K562 (cell line): ENCODE data around the gene ACOT2. TPM values are rescaled to one million over a fixed set of nuclear protein-coding genes. Genes with fewer than 3 reads are reported as not detected.
"Not testable (repeated sequence)": the region's sequence is repeated elsewhere in the genome, so short reads cannot be mapped to it uniquely, and the experiment has no call there.

ENCODE experiments used
- ATAC-seq: fragments of 200-7000 bp; cut with Tn5 transposase; 3 replicates; pipeline ENCODE4 v1.9.1; 2020; ENCODE audit warnings: moderate library complexity
- Bru-seq: library from RNA; stranded (reverse); fragments of 400-500 nt; gene quantifications from one replicate; lab custom pipeline; 2021; lab: Mats Ljungman, UMichigan
- BruChase-seq, 2 experiments: library from RNA; stranded (reverse); fragments of 400-500 nt; gene quantifications; one replicate each; lab custom pipeline; 2021; lab: Mats Ljungman, UMichigan
- BruUV-seq: library from RNA; stranded (reverse); fragments of 400-500 nt; replicated peaks from 2 replicates; lab custom pipeline; 2021; lab: Mats Ljungman, UMichigan
- CTCF ChIA-PET: fragments of 300-600 bp; formaldehyde crosslinking; extraction: SDS; loops from one replicate; lab custom pipeline; 2021; ENCODE audit warnings: low intra/inter-chr PET ratio; lab: Yijun Ruan, JAX
- POLR2A ChIA-PET: fragments of 300-600, 350-650 bp; sonication (Branson Sonifier 250); formaldehyde crosslinking; extraction: SDS; loops from one replicate; lab custom pipeline; 2021; ENCODE audit warnings: antibody characterized with exemption, inconsistent platforms; lab: Yijun Ruan, JAX
- DNase-seq, 4 experiments: peaks; one replicate each; pipeline versions ENCODE4 v3.0.0 to v3.0.0-alpha.2; 2011 to 2018; ENCODE audit warnings: low spot score in 3 of 4, mixed read lengths in 3 of 4; ENCODE audit errors: extremely low read depth in 1 of 4
- FAIRE-seq: peaks from 2 replicates; lab custom pipeline; 2011; peaks lifted over from hg19 to GRCh38; lab: Jason Lieb, UNC
- H2AFZ ChIP-seq: 2 replicates; pipeline ENCODE4 v1.6.0; 2011; ENCODE audit warnings: low read depth, low read length, control low read depth, inconsistent platforms
- H3K27ac ChIP-seq: fragments of 200-600 bp; 3 replicates; pipeline ENCODE4 v1.8.0; 2011; ENCODE audit warnings: low read depth, mild to moderate bottlenecking, control low read depth, inconsistent platforms, low read length, moderate library complexity, mixed read lengths; ENCODE audit errors: extremely low read depth
- H3K27me3 ChIP-seq, 2 experiments: fragments of 300-600 bp in 1 of 2; 2 replicates in 1 of 2; 3 replicates in 1 of 2; pipeline versions ENCODE4 v1.6.0 to v1.8.0; 2011; ENCODE audit warnings: inconsistent platforms in 2 of 2, low read length in 2 of 2, mild to moderate bottlenecking in 1 of 2, mixed read lengths in 1 of 2, moderate library complexity in 1 of 2; ENCODE audit not compliant: control insufficient read depth in 2 of 2, insufficient read depth in 2 of 2
- H3K36me3 ChIP-seq: fragments of 300-600 bp; 3 replicates; pipeline ENCODE4 v1.8.0; 2011; ENCODE audit warnings: mild to moderate bottlenecking, low read length, inconsistent platforms; ENCODE audit not compliant: control insufficient read depth, insufficient read depth
- H3K4me1 ChIP-seq, 2 experiments: fragments of 200-600 bp in 1 of 2; replicated peaks in 1 of 2; 2 replicates in 1 of 2; 3 replicates in 1 of 2; pipeline versions ENCODE4 v1.5.1 to v1.8.0; 2011; ENCODE audit warnings: inconsistent platforms in 2 of 2, low read length in 2 of 2, mild to moderate bottlenecking in 1 of 2, mixed read lengths in 1 of 2, moderate library complexity in 1 of 2; ENCODE audit not compliant: control insufficient read depth in 2 of 2, insufficient read depth in 2 of 2
- H3K4me2 ChIP-seq: 2 replicates; pipeline ENCODE4 v1.6.1; 2011; ENCODE audit warnings: low read length, control low read depth, inconsistent platforms, mixed read lengths; ENCODE audit not compliant: insufficient read depth
- H3K4me3 ChIP-seq: fragments of 200-600 bp; sonication (generic), shearing (Covaris generic); 2 replicates; pipeline ENCODE4 v1.5.1; 2016; ENCODE audit warnings: control low read depth, inconsistent platforms
- H3K79me2 ChIP-seq: fragments of 200-600 bp; 3 replicates; pipeline ENCODE4 v1.8.0; 2011; ENCODE audit warnings: low read length, inconsistent platforms; ENCODE audit not compliant: control insufficient read depth, insufficient read depth
- H3K9ac ChIP-seq, 2 experiments: 2 replicates each; pipeline versions ENCODE4 v1.6.0 to v1.6.1; 2011; ENCODE audit warnings: low read depth in 2 of 2, low read length in 2 of 2, control low read depth in 1 of 2, inconsistent platforms in 1 of 2, mild to moderate bottlenecking in 1 of 2, mixed read lengths in 1 of 2; ENCODE audit not compliant: insufficient read depth in 1 of 2
- H3K9me1 ChIP-seq: one replicate; pipeline ENCODE4 v1.6.0; 2011; ENCODE audit warnings: inconsistent platforms, mild to moderate bottlenecking, low read length, moderate library complexity; ENCODE audit not compliant: control insufficient read depth, insufficient read depth
- H3K9me3 ChIP-seq: replicated peaks from 2 replicates; pipeline ENCODE4 v1.5.1; 2011; ENCODE audit warnings: low read depth, low read length, inconsistent platforms; ENCODE audit not compliant: control insufficient read depth, insufficient read depth
- H4K20me1 ChIP-seq: replicated peaks from 2 replicates; pipeline ENCODE4 v1.6.1; 2011; ENCODE audit warnings: low read length, inconsistent platforms, mixed read lengths; ENCODE audit not compliant: control insufficient read depth, insufficient read depth
- YY1 ChIP-seq, 3 experiments: IDR thresholded peaks; 2 replicates each; pipeline ENCODE4 v1.6.1; 2011; ENCODE audit warnings: low read length in 2 of 3, mild to moderate bottlenecking in 2 of 3, moderate library complexity in 2 of 3, borderline replicate concordance in 1 of 3, control low read depth in 1 of 3, low read depth in 1 of 3; ENCODE audit not compliant: insufficient read depth in 3 of 3, insufficient replicate concordance in 2 of 3, control insufficient read depth in 1 of 3, insufficient read length in 1 of 3; ENCODE audit errors: extremely low read depth in 1 of 3
- ZBTB33 ChIP-seq: sonication (generic); formaldehyde crosslinking; IDR thresholded peaks from 2 replicates; pipeline ENCODE4 v1.8.1; 2023; ENCODE audit warnings: mild to moderate bottlenecking, missing genetic modification reagents
- WGBS: fragments of 100-300 bp; shearing (Covaris generic); methylation state at CpG from one replicate; pipeline ENCODE4 v1.1.6; 2016; ENCODE audit warnings: low coverage, mixed read lengths; ENCODE audit not compliant: insufficient coverage; ENCODE audit errors: missing lambda C conversion rate; 5-methylcytosine and 5-hydroxymethylcytosine counted together
- in situ Hi-C: fragments of 300-500 bp; cut with MboI; formaldehyde crosslinking; loops from 4 replicates; pipeline ENCODE4 v1.15.0; 2018; ENCODE audit warnings: inconsistent platforms, mixed read lengths
- intact Hi-C: fragments of 100-400 bp; cut with micrococcal nuclease; formaldehyde crosslinking; loops from 2 replicates; pipeline ENCODE4 v1.14.2; 2022
- long read RNA-seq, 3 experiments: library from polyadenylated mRNA in 2 of 3; library from RNA in 1 of 3; unstranded in 2 of 3; stranded (forward) in 1 of 3; transcript quantifications; one replicate each; pipeline ENCODE4 v2.0.0, GENCODE V29; 2019 to 2022
- polyA minus RNA-seq, 3 experiments: library from RNA; depleted of rRNA, polyadenylated mRNA; stranded (reverse); fragments of >200 nt; gene quantifications; 2 replicates each; pipeline ENCODE4 v1.2.3, GENCODE V29; 2011
- polyA plus RNA-seq, 8 experiments: library from polyadenylated mRNA; depleted of rRNA in 4 of 8; stranded (reverse) in 5 of 8; unstranded in 3 of 8; fragments of >200 nt; fragmentation: Nextera tagmentation in 2 of 8; fragmentation: Illumina TruSeq in 1 of 8; extraction: Ambion mirVana in 2 of 8; extraction: Trizol in 1 of 8; gene quantifications; 2 replicates each; pipeline versions ENCODE4 v1.2.1 to v1.2.3, GENCODE V29; 2011 to 2014; ENCODE audit warnings: inconsistent platforms in 1 of 8, missing spikeins in 1 of 8
- total RNA-seq, 7 experiments: library from RNA; depleted of rRNA in 6 of 7; stranded (reverse); fragments of >200 nt in 6 of 7; fragmentation: Illumina TruSeq in 2 of 7; extraction: Trizol in 2 of 7; gene quantifications; 2 replicates each; pipeline versions ENCODE4 v1.2.1 to v1.2.3, GENCODE V29; 2011 to 2021; ENCODE audit warnings: low replicate concordance in 1 of 7

Gene ACOT2, protein sequence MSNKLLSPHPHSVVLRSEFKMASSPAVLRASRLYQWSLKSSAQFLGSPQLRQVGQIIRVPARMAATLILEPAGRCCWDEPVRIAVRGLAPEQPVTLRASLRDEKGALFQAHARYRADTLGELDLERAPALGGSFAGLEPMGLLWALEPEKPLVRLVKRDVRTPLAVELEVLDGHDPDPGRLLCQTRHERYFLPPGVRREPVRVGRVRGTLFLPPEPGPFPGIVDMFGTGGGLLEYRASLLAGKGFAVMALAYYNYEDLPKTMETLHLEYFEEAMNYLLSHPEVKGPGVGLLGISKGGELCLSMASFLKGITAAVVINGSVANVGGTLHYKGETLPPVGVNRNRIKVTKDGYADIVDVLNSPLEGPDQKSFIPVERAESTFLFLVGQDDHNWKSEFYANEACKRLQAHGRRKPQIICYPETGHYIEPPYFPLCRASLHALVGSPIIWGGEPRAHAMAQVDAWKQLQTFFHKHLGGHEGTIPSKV
- total RNA-seq (2011; cell fraction: chromatin; rRNA removed; ENCODE audit: low replicate concordance), result 0.44 and 0.77 TPM in 2 replicates
- total RNA-seq (2011; cell fraction: nucleolus; rRNA removed), result 0.53 TPM in 1 of 2 replicates, not detected in the other
- total RNA-seq (2011; cell fraction: nucleoplasm; rRNA removed), result not detected in 2 replicates
- not detected in 2 replicates for total RNA-seq (2014; rRNA removed)
- not detected in 2 replicates for total RNA-seq (2014; rRNA removed; fragmentation: Illumina TruSeq; extraction: Trizol)
- not detected in 2 replicates for total RNA-seq (2015; rRNA removed; fragmentation: Illumina TruSeq; extraction: Trizol)
- total RNA-seq (2021), result 0.22 TPM in 1 of 2 replicates, not detected in the other
- polyA plus RNA-seq (2011; rRNA removed), result 0.04 and 0.08 TPM in 2 replicates
- polyA plus RNA-seq (2011; cell fraction: cytosol; rRNA removed), result 0.06 TPM in 1 of 2 replicates, not detected in the other
- polyA plus RNA-seq (2011; cell fraction: nucleus; rRNA removed), result 0.14 and 0.20 TPM in 2 replicates
- polyA plus RNA-seq (2012), result 0.10 TPM in 1 of 2 replicates, not detected in the other
- not detected in 2 replicates for polyA plus RNA-seq (2014; fragmentation: Illumina TruSeq; extraction: Trizol)
- under 1 TPM in 1 of 2 experiments, not detected in 1; 0.04 TPM for polyA plus RNA-seq (2014; fragmentation: Nextera tagmentation; extraction: Ambion mirVana)
- polyA plus RNA-seq (2014; rRNA removed), result 0.15 TPM in 1 of 2 replicates, not detected in the other
- polyA minus RNA-seq (2011; rRNA and poly(A)+ RNA removed), result not detected in 2 replicates
- not detected in 2 replicates for polyA minus RNA-seq (2011; cell fraction: cytosol; rRNA and poly(A)+ RNA removed)
- 0.27 and 0.56 TPM in 2 replicates for polyA minus RNA-seq (2011; cell fraction: nucleus; rRNA and poly(A)+ RNA removed)
- percentile 15 among the genes with signal in this experiment for Bru-seq, nascent RNA
- BruChase-seq, experiment 1, labeled RNA remaining after a 2-hour chase, result percentile 22 among the genes with signal in this experiment
- BruChase-seq, experiment 2, labeled RNA remaining after a 6-hour chase, result percentile 24 among the genes with signal in this experiment
- long read RNA-seq, experiment 1, result 0 reads
- long read RNA-seq, experiment 2, result 0 reads
- long read RNA-seq, experiment 3, result 0 reads

- BruUV-seq, H3K9me1 ChIP-seq, H3K27me3 ChIP-seq, H3K27ac ChIP-seq, POLR2A ChIA-PET, CTCF ChIA-PET, H3K9ac ChIP-seq, H2AFZ ChIP-seq, ATAC-seq, H3K36me3 ChIP-seq, H3K9me3 ChIP-seq, FAIRE-seq, H3K4me2 ChIP-seq, H3K79me2 ChIP-seq, H4K20me1 ChIP-seq, H3K4me3 ChIP-seq, H3K4me1 ChIP-seq, in situ Hi-C loops: not testable (repeated sequence)
- TF ChIP-seq YY1 (IDR thresholded peaks at IDR 0.05; ENCODE audit: borderline replicate concordance in 1 of 3, control insufficient read depth in 1 of 3, extremely low read depth in 1 of 3, insufficient read depth in 3 of 3, insufficient read length in 1 of 3, insufficient replicate concordance in 2 of 3, low read depth in 1 of 3, low read length in 2 of 3) (peak in 1 of 3 experiments; percentile 38), ZBTB33 (0 out of 2 replicates have a peak, but pooled peaks have one; percentile 26)
- intact Hi-C loops, result loop anchor here (2.0 kb wide), 1 partner anchor 51 kb away; no protein-coding TSS in a partner anchor
- WGBS, result 49% methylated on average over 4 of the region's 83 CpGs
- DNase-seq, result peak in 3 of 4 experiments; percentile 0
These were observed at the start of gene ACOT2 for GRCh38 chr14:73569185-73569958. ACOT2 (plus strand) TSS chr14:73569213; CDS start chr14:73569241, 28 bp downstream.
